NCI-H1092 (cell line): Measurements from ENCODE around the gene TBXT.
"Not testable (repeated sequence)": the region's sequence is repeated elsewhere in the genome, so short reads cannot be mapped to it uniquely, and the experiment has no call there.

Experiments
- DNase-seq: peaks from one replicate; lab custom pipeline; 2025; lab: John Stamatoyannopoulos, UW

Gene TBXT, protein sequence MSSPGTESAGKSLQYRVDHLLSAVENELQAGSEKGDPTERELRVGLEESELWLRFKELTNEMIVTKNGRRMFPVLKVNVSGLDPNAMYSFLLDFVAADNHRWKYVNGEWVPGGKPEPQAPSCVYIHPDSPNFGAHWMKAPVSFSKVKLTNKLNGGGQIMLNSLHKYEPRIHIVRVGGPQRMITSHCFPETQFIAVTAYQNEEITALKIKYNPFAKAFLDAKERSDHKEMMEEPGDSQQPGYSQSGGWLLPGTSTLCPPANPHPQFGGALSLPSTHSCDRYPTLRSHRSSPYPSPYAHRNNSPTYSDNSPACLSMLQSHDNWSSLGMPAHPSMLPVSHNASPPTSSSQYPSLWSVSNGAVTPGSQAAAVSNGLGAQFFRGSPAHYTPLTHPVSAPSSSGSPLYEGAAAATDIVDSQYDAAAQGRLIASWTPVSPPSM

DNA sequence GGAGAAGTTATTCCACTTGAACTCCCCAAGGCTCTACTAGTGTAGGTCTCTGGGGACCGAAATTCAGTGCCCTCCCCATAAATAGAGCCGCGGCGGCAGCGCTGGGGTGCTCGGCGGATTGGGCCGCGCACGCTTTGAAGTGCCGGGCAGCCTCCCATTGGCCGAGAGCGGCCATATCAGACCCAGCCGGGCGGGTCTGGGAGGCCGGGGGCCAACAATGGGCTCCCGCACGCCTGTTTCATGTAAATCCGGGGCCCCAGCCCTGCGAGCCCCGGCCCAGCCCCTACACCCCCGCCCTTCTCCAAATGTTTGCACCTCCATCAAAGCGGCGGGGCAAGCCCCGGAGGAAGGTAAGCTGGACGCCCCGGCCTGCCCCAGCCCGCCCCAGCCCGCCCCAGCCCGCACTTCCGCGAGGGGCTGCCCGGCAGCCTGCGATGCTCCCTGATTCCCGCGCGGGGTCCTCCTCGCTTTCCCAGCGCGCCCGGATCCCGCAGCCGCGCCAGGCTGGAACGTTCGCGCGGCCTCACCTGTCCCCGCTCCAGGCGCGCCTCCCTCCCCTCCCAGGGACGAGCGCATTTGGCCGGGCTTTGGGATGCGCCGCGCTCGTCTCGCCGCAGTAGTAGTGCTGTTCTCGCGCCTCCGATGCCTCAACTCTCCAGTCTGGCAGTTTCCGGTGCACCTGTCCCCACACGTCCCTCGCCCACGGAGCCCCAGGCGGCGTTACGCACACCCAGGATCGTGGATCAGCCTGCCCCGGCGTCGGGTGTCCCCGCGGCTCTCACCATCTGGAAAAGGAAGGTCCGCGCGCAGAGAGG, at the start of gene TBXT:
TSS of gene TBXT (minus strand) at position 51 of the 815 bp plus-strand sequence. CDS start 260 bp downstream, outside the sequence.
- DNase-seq, result peak; percentile 20

DNA sequence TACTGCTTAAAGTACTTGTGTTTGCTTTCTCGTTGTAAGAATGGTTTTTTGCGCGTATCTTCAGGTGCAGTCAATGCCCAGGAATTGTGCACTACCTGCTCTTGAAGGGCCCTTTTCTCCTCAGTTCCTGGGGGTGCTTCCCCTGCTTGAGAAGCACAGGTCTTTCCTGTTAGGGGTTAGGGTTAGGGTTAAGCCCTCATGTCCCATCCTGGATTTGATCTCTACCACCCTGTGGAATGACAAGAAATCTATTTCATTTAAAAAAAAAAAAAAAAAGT, 39.6 kb upstream of the TBXT start:
- DNase-seq, result no peak

DNA sequence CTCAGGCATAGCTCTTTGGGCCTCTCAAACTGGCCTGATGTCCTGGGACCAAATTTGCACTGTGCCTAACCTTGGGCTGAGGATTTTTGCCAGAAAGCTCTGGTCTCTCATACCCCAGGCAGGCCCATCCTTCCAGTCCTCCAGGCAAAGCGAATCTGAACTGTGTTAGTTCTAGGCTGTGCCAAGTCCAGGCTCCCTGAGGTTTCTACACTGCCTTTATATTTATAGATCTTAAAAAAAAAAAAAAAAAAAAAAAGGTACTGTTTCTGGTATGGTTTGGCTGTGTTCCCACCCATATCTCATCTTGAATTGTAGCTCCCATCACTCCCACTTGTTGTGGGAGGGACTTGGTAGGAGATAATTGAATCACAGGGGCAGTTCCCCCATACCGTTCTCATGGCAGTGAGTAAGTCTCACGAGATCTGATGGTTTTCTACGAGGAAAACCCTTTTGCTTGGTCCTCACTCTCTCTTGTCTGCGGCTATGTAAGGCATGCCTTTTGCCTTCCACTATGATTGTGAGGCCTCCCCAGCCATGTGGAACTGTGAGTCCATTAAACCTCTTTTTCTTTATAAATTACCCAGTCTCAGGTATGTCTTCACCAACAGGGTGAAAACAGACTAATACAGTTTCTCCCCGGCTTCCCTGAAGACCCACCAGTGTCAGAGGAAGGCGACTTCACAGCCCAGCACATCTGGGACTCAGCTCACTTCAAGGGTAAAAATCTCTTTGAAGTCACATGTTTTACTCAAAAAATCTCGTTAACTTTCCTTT, 39.0 kb upstream of the TBXT start:
- DNase-seq, result no peak

DNA sequence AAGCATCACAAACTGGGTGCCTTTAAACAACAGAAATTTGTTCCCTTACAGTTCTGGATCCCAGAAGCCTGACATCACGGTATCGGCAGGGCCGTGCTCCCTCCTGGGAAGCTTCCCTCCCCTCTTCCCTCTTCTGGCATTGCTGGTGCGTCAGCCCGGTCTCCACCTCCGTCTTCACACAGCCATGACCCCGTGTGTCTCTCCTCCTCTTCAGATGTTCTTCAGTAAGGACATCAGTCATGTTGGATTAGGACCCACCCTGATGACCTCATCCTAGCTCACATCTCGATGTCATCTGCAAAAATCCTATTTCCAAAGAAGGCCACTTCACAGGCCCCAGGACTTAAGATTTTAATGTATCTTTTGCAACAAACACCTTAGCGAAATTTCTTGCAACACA, 38.4 kb upstream of the TBXT start:
- DNase-seq, result no peak

DNA sequence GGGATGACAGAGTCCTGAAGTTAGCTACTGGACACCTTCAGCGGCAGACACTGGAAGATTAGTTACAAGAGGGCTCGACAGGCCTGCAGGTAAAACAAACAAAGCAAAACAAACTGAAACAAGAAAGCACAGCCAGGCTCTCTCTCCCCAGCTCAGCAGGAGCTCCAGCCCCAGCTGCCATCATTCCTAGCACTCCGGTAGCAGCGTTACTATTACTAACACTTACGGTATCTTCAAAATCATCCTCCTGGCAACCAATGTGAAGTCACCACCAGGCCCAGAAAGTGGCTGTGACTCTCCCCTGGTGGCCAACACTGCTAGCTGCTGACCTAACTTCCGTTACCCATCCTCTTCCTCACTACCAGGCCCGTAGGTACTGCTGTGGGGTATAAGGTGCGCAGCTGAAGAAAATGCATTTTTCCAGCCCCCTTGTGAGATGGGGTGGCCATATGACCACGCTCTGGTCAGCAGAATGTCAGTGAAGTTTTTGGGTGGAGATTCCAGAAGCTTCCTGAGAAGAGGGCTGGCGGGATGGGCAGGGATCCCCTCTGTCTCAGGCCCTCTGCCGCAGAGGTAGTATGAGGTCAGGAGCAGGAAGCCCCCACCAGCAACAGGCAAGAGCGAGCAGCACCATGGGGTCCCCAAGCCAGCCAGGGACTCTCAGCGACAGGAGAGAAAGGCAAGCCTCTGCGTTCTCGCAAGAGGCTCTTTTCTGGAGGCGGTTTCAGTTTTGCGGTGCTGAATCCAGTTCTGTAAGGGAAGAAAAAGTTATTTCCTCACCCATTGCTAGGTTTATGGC, 37.4 kb upstream of the TBXT start:
- DNase-seq, result no peak

DNA sequence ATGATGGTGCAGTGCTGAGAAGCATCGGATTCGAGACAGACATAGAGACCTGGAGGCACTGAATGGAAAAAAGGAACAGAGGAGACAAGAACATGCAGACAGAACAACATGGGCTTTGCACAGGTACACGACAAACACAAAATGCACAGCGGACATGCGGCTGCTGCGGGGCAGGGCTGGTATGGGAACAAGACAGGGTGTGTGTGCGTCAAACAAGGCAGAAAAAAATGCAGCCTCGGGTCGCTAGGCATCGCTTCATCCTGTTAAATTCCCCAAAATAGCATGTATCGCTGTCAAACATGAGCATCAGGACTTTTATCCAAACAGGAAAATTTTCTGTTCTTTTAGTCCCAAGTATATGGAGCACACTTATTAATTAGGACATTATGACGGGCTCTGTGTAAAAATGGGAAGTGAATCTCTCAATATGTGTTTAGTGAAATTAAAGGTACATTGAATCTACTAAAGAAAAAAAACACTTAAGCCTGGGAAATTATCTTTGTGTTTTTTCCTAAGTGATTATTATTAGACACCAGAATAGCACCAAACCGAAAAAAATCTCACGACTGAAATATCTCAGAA, 36.1 kb upstream of the TBXT start:
- no peak for DNase-seq

DNA sequence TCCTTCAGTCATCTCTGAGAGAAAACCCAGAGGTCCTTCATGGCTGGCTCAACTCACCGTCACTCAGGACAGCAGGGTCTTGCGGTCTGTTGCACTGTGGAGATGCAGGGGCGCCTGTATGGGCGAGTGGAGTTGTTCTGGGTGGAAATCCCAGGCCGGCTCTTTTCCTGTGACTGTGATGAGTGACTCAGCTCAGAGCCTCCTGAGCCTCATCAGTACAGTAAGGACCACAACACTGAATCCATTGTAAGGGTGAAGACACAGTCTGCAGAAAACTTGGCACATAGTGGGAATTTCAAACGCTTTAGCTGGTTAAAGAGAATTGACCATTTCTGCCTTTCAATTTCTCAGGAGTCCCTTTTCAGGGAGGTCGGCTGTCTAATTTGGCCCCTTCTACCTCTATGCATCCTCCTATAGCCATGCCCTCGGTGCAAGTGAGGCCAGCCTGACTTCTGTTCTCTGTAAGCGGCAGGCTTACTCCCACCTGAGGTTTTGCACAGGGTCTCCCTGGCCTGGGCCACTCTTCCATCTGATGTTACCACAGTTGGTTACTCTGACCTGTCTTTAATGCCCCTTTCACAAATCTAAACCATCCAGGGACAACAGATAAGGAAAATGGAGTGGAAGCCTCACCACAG, 35.5 kb upstream of the TBXT start:
- no peak for DNase-seq

DNA sequence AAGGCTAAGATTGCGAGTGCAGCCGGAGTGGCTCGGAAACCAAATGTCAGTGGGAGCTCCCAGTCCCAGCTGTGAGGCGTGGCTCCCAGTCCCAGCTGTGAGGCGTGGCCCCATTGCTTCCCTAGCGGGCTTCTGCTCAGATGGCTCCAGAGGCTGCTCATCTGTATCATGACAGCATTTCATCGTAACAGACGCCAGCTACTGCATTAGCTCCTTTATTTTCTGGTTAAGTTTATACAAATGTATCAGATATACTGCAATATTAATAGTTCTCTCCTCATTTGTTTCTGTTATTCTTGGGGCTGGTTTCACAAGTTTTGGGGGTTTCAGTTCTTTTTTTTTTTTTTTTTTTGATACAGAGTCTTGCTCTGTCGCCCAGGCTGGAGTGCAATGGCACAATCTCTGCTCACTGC, 34.7 kb upstream of the TBXT start:
- no peak for DNase-seq

DNA sequence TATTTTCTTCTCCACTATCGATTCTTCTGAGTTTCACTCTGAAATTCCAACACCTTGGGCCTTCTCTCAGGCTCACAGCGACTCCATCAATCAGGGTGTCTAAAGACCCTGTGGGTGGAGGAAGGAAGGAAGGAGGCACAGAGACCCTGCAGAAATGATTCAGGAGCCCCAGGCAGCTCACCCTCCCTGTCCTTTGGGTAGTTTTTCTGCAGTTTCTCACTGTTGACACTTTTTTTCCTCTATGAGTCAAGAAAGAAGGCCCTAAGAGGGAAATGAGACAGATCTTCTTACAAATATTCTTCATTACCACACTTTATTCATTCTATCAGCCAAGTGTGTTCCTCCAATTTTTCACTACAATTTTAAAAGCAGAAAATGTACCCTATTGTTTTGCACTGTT, 34.2 kb upstream of the TBXT start:
- DNase-seq, result no peak

DNA sequence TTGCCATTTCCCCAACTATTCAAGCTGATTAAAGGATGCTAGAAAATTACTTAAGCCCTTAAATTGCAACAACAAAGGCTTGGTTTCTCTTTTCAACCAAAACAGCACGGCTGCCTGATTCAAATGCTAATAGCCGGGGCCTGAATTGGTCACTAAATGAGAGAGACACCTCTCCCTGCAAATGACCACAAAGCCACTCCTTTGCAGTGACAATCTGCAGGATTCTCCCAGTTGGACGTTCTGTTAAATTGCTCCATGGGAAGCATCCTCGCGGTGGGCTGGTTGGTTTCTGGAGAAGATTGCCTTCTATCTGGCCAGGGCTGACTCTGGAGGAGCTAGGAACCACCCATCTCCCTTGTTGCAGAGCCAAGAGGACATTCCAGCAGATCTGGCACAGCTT, 29.7 kb upstream of the TBXT start:
- DNase-seq, result no peak

DNA sequence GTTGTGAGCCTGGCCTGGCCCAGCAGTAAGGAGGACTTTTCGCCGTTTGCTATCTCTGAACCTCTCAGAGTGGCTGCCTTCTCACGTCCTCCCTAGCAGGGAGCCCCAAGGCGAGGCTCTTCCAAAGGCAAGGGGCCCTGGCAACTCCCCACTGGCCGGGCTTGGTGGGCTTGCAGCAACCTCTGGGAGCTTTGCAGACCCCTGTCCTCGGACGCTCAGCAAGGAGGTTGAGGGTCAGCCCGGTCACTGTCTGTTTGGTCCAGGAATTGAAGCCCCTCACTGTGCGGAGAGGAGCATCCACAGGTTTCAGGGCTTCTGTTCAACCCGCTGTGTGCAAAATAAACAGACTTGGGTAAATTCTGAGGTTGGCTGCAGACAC, 28.2 kb upstream of the TBXT start:
- DNase-seq, result no peak

DNA sequence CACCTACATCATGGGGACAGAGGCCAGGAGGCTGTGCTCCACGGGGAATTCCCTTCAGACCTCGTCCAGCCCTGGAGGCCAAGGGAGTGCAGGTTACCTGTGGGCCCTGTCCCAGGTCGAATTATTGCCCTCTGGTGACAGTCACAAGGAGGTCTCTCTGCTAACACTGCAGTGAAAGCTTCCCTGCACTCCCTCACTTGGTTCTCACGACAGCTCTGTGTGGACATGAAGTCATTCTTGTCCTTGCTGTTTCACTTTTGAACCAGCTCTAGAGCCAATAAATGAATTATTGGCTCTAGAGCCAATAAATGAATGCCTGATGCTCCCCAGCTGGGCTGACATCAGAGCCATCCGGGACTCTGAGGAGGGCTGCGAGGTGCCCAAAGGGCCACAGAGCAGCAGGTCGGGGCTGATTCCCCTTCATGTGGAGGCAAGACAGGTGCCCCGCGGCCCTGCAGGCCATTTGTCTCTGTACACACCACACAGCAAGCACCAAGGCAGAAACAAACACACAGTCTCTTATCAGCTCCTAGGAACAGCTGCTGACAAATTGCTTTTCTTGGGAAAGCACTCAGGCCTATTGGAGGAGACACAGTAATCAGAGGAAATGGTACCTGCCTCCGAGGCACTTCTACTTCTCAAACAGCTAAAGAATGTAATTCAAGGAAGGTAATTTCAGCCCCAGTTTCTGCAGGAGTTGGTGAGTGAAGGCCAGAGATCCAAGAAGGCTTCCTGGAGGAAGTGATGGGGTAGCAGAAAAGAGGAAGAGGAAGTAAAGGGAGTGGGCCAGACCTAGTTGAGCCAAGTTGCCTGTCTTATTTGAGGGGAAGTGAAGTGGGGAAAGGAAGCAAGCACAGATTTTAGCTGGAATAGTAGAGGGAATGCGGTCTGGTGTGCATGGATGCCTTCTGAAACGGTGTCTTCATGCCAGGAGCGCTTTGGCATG, 27.5 kb upstream of the TBXT start:
- DNase-seq, result no peak

DNA sequence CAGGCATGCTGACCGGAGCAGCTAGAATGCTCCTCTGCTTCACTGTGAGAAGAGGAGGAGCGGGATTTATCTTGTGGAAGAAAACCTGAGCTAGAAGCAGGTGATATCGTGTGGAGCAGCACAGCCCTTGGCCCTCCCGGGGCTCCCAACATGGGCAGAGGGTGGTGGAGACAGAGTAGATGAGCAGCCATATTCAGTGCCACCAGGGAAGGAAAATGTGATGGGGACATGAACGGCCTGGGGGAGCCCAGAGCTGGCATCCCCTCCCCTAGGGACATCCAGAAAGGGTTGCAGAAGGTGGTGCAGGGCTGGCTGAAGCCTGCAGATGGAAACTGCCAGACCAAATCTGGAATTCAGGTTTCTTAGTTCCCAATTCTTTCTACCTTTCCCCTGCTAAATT, 24.9 kb upstream of the TBXT start:
- DNase-seq, result no peak

DNA sequence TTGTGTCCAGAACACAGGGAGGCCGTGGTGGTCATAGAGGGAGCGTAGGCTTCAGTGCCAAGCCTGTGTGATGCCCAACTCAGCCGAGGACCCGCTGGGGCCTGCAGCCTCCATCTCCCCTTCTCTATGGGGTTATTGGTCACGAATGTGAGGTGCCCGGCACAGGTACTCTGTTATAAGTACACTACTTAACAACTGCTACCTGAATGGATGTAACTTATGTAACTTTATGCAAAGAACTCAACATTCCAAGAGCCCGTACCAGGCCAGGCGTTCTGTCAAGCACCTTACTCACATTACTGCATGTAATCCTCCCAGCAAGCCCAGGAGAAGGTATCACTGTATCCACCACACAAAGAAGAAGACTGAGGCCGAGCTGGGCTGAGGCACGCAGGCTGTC, 24.5 kb upstream of the TBXT start:
- DNase-seq, result no peak

DNA sequence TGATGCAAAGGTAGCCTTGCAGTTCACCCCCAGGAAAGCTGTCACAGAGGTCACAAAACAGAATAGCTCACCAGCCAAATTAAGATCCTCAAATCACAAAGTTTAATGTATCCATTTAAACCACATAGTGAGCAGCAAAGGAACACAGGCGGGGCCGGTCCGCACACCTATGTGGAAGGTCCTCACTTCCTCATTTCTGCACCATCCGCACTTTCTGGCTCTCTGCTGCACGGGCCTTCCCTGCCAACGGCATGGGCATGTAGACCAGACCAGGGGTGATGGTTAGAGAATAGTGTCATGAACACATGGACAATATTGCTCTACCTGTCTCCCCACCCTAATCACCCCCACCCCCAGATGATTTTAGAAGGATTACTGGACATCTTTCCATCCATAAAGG, 12.1 kb upstream of the TBXT start:
- no peak for DNase-seq

DNA sequence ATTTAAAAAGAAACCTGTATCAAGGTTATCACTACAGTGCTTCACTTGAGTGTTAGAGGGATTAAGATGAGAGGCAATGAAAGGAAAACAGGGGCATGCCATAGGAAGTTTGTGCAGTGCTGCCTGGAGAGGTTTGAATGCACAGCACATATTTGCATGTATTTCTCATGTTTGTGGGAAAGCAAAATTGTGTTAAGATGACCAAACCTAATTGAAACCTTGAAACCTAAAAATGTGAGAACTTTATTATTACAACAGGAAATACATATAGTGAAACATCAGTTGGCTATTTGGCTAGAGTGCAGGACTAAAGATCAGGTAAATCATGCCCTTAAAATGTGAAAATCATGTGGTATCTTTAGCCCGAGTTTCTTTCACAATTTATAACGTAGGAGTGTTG, 8.5 kb upstream of the TBXT start:
- no peak for DNase-seq

DNA sequence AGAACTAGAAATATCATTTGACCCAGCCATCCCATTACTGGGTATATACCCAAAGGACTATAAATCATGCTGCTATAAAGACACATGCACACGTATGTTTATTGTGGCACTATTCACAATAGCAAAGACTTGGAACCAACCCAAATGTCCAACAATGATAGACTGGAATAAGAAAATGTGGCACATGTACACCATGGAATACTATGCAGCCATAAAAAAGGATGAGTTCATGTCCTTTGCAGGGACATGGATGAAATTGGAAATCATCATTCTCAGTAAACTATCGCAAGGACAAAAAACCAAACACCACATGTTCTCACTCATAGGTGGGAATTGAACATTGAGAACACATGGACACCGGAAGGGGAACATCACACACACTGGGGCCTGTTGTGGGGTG, 7.4 kb upstream of the TBXT start:
- DNase-seq, result not testable (repeated sequence)

DNA sequence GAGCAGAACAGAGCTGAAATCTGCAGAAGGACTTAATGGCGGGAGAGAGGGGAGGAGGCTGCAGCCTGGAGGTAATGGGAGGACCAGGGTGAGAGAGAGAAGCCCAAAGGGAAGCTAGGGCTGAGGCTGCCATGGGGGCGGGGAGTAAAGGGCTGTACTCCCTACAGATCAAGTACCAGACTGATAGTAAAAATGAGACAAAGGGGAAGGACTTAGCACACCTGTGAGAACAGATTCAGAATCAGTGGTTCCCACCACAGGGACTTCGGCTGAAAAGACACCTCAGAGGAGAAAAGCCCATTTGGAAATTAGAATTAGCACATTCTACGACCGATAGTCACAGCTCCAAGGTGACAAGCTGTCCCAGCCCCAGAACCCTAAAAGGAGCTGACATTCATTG, 6.4 kb upstream of the TBXT start:
- DNase-seq, result no peak

DNA sequence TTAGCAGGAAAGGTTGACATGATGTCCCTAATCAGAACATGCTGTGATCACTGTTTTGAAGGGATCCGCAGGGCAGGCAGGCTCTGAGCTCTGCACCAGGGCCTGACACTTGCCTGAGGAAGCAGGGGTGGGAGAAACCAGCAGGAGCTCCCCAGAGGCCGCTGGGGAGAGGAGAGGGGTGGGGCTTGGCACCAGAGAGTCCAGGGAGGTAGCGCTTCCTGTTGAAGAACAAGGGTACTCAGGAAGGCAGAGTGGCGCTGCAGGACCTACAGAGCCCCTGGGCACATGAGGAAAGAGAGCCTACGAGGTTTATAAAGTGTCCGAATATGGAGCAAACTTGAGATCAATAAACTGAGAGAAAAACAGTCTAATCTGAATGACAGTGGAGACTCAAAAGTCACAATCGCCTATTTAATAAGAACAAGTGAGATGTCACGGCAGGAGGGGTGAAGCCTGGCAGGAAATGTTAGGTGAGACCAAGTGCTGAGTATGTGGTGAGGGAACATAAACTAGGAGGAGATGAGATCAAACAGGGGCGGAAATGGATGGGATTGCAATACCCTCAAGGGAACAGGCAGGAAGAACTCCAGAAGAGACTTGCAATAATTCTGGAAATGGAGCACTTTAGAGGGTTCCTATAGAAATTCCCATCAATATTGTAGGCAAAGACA, 5.8 kb upstream of the TBXT start:
- DNase-seq, result peak; percentile 62
